Nephron (organoid): ENCODE results near the gene RIPOR1.

Experiments
- H3K27ac Mint-ChIP-seq, 3 experiments: 2 replicates each; pipeline ENCODE4 v1.8.0; 2020; ENCODE audit warnings: mixed read lengths in 3 of 3, mild to moderate bottlenecking in 2 of 3, moderate library complexity in 1 of 3
- H3K27me3 Mint-ChIP-seq: 2 replicates; pipeline ENCODE4 v1.8.0; 2021; ENCODE audit warnings: low read depth, mild to moderate bottlenecking, moderate library complexity, mixed read lengths
- H3K36me3 Mint-ChIP-seq: 2 replicates; pipeline ENCODE4 v1.8.0; 2020; ENCODE audit warnings: low read depth, mixed read lengths
- H3K4me1 Mint-ChIP-seq: 2 replicates; pipeline ENCODE4 v1.8.0; 2020; ENCODE audit warnings: mixed read lengths
- H3K4me3 Mint-ChIP-seq, 3 experiments: 2 replicates each; pipeline ENCODE4 v1.8.0; 2020; ENCODE audit warnings: mild to moderate bottlenecking in 3 of 3, mixed read lengths in 3 of 3, moderate library complexity in 2 of 3
- H3K9me3 Mint-ChIP-seq: 2 replicates; pipeline ENCODE4 v1.8.0; 2020; ENCODE audit warnings: mixed read lengths
- TF ChIP-seq, protein P1 (sequence below), 3 experiments: fragments of 200-600 bp; sonication (generic); IDR thresholded peaks; one replicate each; pipeline ENCODE4 v1.5.0; 2021; ENCODE audit warnings: antibody characterized with exemption in 3 of 3; ENCODE audit not compliant: unreplicated experiment in 3 of 3

The RIPOR1 gene

DNA sequence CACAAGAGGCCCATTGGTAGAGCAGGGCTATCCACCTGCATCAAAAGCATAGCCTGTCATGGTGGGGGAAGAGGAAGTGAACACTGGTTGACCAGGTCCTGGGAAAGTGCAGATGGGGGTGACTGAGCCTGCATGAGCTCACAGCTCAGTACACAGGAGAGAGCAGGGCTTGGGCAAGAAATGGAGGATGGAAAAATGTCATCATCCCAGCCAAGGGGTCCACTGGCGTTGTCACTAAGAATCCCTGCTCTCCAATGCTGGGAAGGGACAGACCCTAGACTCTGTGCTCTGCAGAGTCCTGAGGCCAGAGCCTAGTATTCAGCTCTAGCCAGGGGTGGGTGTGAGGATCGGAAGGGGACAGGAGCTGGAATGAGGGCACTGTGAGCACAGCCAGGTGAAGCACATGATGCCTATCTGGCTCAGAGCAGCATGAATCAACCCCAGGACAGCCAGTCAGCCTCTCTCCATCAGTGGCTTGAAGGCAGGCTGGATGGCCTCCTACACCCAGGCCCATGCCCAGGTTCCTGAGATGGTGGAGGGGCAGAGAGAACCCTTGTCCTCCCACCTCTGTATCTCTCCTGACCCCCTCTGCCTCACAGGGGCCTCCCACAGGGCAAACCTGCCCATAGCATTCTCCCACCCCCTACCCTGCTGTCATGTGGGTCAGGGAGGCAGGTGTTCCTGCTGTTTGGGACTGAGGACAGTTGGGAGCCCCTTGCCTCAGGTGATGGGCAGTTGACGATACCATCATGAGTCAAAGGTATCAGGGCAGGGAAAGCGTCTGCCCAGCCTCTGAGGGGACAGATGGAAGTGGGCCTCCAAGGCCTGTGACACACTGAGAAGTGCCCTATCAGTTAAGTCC is 19.9 kb downstream of the RIPOR1 start:
- H3K36me3 Mint-ChIP-seq, result peaks cover 17% of the 10 kb centered on the region
- H3K9me3 Mint-ChIP-seq, result no peaks in the 10 kb centered on the region
- TF ChIP-seq, protein P1, sequence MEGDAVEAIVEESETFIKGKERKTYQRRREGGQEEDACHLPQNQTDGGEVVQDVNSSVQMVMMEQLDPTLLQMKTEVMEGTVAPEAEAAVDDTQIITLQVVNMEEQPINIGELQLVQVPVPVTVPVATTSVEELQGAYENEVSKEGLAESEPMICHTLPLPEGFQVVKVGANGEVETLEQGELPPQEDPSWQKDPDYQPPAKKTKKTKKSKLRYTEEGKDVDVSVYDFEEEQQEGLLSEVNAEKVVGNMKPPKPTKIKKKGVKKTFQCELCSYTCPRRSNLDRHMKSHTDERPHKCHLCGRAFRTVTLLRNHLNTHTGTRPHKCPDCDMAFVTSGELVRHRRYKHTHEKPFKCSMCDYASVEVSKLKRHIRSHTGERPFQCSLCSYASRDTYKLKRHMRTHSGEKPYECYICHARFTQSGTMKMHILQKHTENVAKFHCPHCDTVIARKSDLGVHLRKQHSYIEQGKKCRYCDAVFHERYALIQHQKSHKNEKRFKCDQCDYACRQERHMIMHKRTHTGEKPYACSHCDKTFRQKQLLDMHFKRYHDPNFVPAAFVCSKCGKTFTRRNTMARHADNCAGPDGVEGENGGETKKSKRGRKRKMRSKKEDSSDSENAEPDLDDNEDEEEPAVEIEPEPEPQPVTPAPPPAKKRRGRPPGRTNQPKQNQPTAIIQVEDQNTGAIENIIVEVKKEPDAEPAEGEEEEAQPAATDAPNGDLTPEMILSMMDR (IDR thresholded peaks at IDR 0.05; ENCODE audit: unreplicated experiment in 3 of 3), result no peak
- H3K4me3 Mint-ChIP-seq, result no peak overlapping the region
- no peak overlapping the region for H3K27ac Mint-ChIP-seq
- H3K27me3 Mint-ChIP-seq, result no peaks in the 10 kb centered on the region
- H3K4me1 Mint-ChIP-seq, result peaks cover 8% of the 10 kb centered on the region

DNA sequence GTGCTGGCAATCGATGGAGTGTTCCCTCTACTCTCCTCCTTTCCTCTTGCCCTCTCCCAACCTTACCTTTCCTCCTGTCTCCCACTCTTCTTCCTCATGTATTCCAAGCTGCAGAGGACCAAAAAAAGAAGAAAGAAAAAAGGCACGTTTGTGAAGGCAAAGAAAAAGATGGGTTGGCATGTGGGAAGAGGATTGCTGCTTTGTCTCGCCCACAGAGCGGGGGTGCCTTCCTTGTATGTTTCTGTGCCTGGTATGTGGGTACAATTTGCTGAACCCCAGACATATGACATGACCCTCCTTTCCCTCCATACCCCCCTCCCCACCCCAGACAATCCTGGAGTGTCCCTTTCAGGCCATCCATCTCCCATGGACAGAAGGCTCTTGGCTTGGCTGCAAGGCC is 20.6 kb downstream of the RIPOR1 start:
- Mint-ChIP-seq H3K9me3 (no peaks in the 10 kb centered on the region), H3K4me1 (peaks cover 8% of the 10 kb centered on the region), H3K27ac (no peak overlapping the region), H3K27me3 (no peaks in the 10 kb centered on the region), H3K4me3 (no peak overlapping the region), H3K36me3 (peaks cover 12% of the 10 kb centered on the region)
- TF ChIP-seq, protein P1 (IDR thresholded peaks at IDR 0.05; ENCODE audit: unreplicated experiment in 3 of 3), result no peak

DNA sequence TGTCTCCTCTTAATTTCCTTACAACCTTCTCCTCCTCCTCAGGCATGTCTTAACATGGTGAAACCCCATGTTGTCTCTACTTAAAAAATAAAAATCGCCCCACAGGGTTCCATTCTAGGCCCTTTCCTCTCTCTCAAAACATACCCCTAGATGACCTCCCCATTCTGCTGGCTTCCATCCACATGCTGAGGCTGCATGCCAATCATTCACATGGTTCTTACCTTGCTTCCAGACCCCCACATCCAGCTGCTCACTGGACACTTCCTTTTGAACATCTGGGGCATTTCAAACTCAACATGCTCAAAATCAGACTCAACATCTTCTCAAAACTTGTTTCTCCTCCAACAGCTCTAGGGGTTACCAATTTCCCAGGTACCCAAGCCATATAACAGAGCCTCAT is 21.3 kb downstream of the RIPOR1 start:
- Mint-ChIP-seq H3K27ac (no peak overlapping the region), H3K36me3 (peaks cover 8% of the 10 kb centered on the region), H3K4me3 (no peak overlapping the region), H3K27me3 (no peaks in the 10 kb centered on the region), H3K4me1 (peaks cover 8% of the 10 kb centered on the region), H3K9me3 (no peaks in the 10 kb centered on the region)
- TF ChIP-seq, protein P1 (IDR thresholded peaks at IDR 0.05; ENCODE audit: unreplicated experiment in 3 of 3), result no peak

DNA sequence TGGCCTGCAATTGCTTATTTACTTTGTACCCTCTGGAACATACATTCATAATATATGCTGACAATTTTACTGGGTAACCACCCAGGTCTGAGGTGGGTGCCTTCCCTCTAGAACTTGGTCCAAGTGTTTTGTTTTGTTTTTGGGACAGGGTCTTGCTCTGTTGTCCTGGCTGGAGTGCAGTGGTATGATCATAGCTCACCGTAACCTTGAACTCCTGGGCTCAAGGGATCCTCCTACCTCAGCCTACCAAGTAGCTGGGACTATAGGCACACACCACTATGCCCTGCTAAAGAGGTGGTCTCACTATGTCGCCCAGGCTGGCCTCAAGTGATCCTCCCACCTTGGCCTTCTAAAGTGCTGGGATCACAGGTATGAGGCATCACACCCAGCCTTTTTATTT is 22.5 kb downstream of the RIPOR1 start:
- Mint-ChIP-seq H3K27ac (no peak overlapping the region), H3K4me1 (peaks cover 8% of the 10 kb centered on the region), H3K9me3 (no peaks in the 10 kb centered on the region), H3K27me3 (no peaks in the 10 kb centered on the region), H3K4me3 (no peak overlapping the region), H3K36me3 (peaks cover 8% of the 10 kb centered on the region)
- TF ChIP-seq, protein P1 (IDR thresholded peaks at IDR 0.05; ENCODE audit: unreplicated experiment in 3 of 3), result no peak

DNA sequence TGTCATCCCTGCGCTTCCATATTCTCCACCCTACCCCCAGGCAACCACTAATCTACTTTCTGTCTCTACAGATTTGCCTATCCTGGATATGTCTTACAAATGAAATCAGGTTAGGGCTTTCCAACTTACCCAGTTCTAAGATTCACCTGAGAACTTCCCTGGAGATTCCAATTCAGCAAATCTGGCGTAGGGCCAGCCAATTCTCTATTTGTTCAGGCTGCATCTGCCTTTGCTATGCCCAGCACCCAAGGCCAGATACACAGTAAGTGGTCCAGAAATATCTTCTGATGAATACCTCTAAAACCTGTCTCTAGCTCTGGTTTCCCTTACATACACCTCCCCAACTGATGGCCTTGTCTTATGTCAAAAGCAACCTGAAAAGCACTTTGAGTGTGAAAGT is 23.3 kb downstream of the RIPOR1 start:
- Mint-ChIP-seq H3K27me3 (no peaks in the 10 kb centered on the region), H3K27ac (peak overlapping the region; percentile 1 to 63 (median 54)), H3K4me1 (peaks cover 8% of the 10 kb centered on the region), H3K9me3 (no peaks in the 10 kb centered on the region), H3K4me3 (no peak overlapping the region), H3K36me3 (peaks cover 8% of the 10 kb centered on the region)
- TF ChIP-seq, protein P1 (IDR thresholded peaks at IDR 0.05; ENCODE audit: unreplicated experiment in 3 of 3), result no peak

DNA sequence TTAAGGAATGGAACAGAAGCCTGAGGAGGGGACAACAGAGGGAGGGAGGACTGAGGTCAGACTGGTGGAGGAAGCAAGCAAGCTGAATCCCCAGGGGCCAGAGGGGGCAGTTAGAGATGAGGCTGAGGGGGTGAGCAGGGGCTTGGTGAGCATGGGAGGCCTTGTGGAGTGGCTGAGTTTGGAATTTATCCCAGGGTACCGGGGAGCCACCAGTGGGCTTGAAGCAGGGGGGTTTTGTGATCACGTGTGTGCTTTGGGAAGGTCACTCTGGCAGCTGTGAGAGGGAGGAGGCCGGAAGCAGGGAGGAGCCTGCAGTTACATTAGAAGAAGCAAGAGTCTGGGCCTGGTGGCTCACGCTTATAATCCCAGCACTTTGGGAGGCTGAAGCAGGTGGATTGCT is 23.8 kb downstream of the RIPOR1 start:
- no peak overlapping the region for H3K4me3 Mint-ChIP-seq
- peaks cover 8% of the 10 kb centered on the region for H3K4me1 Mint-ChIP-seq
- TF ChIP-seq, protein P1 (IDR thresholded peaks at IDR 0.05; ENCODE audit: unreplicated experiment in 3 of 3), result no peak
- peaks cover 7% of the 10 kb centered on the region for H3K36me3 Mint-ChIP-seq
- peak overlapping the region; percentile 1 to 63 (median 54) for H3K27ac Mint-ChIP-seq
- H3K9me3 Mint-ChIP-seq, result no peaks in the 10 kb centered on the region
- H3K27me3 Mint-ChIP-seq, result no peaks in the 10 kb centered on the region
